ENCODE results near the gene RBM15B. TPM values are rescaled to one million over a fixed set of nuclear protein-coding genes. Genes with fewer than 3 reads are reported as not detected.

The RBM15B gene
- total and polyA plus RNA-seq, 8 donors = 6.4 to 19.0 (median 16.6) TPM

DNA sequence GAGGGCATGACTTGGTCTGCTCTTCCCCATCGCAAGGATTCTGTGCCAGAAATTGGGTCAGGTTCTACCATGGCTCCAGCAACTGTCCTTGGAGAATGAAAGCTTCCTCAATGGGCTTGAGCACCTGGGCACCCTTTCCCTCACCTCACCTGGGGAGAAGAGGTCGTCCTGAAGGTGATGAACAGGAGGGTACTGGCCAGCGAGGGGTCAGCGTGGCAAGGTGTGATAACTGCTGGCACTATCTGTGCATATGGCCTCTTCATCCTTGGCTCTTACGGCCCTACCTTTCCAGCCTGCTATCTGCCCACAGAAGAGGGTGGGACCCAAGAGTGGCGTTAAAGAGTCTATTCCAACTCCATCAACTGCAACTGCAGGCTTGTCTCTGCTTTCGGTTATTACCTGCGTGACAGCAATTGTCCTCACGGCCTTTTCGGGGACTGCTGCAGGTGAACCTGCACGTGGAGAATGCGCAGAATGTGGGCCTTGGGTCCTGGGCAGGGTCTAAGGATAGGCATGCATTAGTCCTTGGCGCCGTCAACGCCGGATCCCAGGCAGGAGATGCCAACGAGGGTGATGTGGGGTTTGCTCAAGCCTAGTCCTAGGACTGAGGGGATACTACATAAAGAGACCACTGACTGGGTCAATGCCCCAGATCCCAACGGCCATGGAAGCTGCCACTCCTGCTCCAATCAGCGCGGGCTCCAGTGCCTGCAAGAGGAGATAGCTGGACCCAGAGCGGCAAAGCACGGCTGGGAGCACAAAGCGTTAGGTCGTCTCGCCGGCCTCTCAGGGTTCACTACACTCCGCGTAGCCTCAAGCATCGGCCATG, 625 bp upstream of the RBM15B start:
- 22 to 24% methylated on average over 29 of the region's 29 CpGs for WGBS, 2 donors
- H3K27ac ChIP-seq = peak overlapping the region; percentile 64 to 80 (median 70)
- FAIRE-seq = no peak
- intact Hi-C loops (cut with DNase I) = loop anchor here in 1 of 3 donors (10.0 kb wide), 1 partner anchor 414 kb away; no protein-coding TSS in a partner anchor
- DNase-seq = peak in 1 of 6 donors; percentile 39
- peaks cover 0 to 21% (median 8%) of the 10 kb centered on the region in 3 donors for H3K36me3 ChIP-seq
- no peaks in the 10 kb centered on the region for H3K9me3 ChIP-seq
- peak in 3 of 4 donors; percentile 1 to 2 (median 1) for ATAC-seq
- TF ChIP-seq, protein P1, sequence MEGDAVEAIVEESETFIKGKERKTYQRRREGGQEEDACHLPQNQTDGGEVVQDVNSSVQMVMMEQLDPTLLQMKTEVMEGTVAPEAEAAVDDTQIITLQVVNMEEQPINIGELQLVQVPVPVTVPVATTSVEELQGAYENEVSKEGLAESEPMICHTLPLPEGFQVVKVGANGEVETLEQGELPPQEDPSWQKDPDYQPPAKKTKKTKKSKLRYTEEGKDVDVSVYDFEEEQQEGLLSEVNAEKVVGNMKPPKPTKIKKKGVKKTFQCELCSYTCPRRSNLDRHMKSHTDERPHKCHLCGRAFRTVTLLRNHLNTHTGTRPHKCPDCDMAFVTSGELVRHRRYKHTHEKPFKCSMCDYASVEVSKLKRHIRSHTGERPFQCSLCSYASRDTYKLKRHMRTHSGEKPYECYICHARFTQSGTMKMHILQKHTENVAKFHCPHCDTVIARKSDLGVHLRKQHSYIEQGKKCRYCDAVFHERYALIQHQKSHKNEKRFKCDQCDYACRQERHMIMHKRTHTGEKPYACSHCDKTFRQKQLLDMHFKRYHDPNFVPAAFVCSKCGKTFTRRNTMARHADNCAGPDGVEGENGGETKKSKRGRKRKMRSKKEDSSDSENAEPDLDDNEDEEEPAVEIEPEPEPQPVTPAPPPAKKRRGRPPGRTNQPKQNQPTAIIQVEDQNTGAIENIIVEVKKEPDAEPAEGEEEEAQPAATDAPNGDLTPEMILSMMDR (IDR thresholded peaks at IDR 0.05) = peak in 2 of 4 donors; percentile 82 to 85
- no peaks in the 10 kb centered on the region for H3K27me3 ChIP-seq
- peaks cover 38 to 62% (median 54%) of the 10 kb centered on the region in 3 donors for H3K4me1 ChIP-seq
- H3K4me3 ChIP-seq = peak overlapping the region in 3 of 4 donors; percentile 63 to 88 (median 79)

- H3K36me3 ChIP-seq = peaks cover 0 to 34% (median 15%) of the 10 kb centered on the region in 3 donors
- 2 to 3% methylated on average over 59 to 115 of the region's 115 CpGs for whole genome bisulfite sequencing, 2 donors
- peaks cover 38 to 59% (median 46%) of the 10 kb centered on the region in 3 donors for H3K4me1 ChIP-seq
- FAIRE-seq (no peak), ATAC-seq (peak in 1 of 4 donors; percentile 18), DNase-seq (peak; percentile 22 to 86 (median 56))
- TF ChIP-seq, protein P1 (IDR thresholded peaks at IDR 0.05) = no peak
- H3K9me3 ChIP-seq = no peaks in the 10 kb centered on the region
- peak overlapping the region; percentile 60 to 88 (median 71) for H3K4me3 ChIP-seq
- H3K27ac ChIP-seq = peak overlapping the region; percentile 69 to 80 (median 72)
- intact Hi-C loops (cut with DNase I) = loop anchor here in 1 of 3 donors (10.0 kb wide), 1 partner anchor 413 kb away; no protein-coding TSS in a partner anchor
- H3K27me3 ChIP-seq = no peaks in the 10 kb centered on the region
These were observed 675 bp downstream of the RBM15B start for GRCh38 chr3:51391566-51392354.

- intact Hi-C loops (cut with DNase I) = loop anchor here in 1 of 3 donors (10.0 kb wide), 1 partner anchor 412 kb away; no protein-coding TSS in a partner anchor
- no peak for FAIRE-seq
- Histone ChIP-seq H3K4me3 (peak overlapping the region; percentile 60 to 88 (median 71)), H3K27ac (peak overlapping the region in 3 of 4 donors; percentile 69 to 80 (median 70)), H3K9me3 (no peaks in the 10 kb centered on the region), H3K36me3 (peaks cover 0 to 40% (median 16%) of the 10 kb centered on the region in 3 donors), H3K4me1 (peaks cover 38 to 52% (median 41%) of the 10 kb centered on the region in 3 donors), H3K27me3 (no peaks in the 10 kb centered on the region)
- DNase-seq = peak in 3 of 6 donors; percentile 38 to 58 (median 46)
- ATAC-seq = no peak
- TF ChIP-seq, protein P1 (IDR thresholded peaks at IDR 0.05) = no peak
- WGBS, 2 donors = 78 to 89% methylated on average over 42 of the region's 42 CpGs
These were observed 1.5 kb downstream of the RBM15B start for GRCh38 chr3:51392355-51393133.

GRCh38 chr3:51393134-51393495, 2.0 kb downstream of the RBM15B start:
- H3K4me1 ChIP-seq = peaks cover 38 to 46% (median 38%) of the 10 kb centered on the region in 3 donors
- no peak overlapping the region for H3K27ac ChIP-seq
- TF ChIP-seq, protein P1 (IDR thresholded peaks at IDR 0.05) = no peak
- peak overlapping the region in 1 of 4 donors; percentile 88 for H3K4me3 ChIP-seq
- ATAC-seq (no peak), FAIRE-seq (no peak), DNase-seq (peak in 1 of 6 donors; percentile 47)
- H3K27me3 ChIP-seq = no peaks in the 10 kb centered on the region
- no peaks in the 10 kb centered on the region for H3K9me3 ChIP-seq
- WGBS, 2 donors = 93 to 94% methylated on average over 17 of the region's 17 CpGs
- peaks cover 0 to 40% (median 16%) of the 10 kb centered on the region in 3 donors for H3K36me3 ChIP-seq
- intact Hi-C loops (cut with DNase I) = loop anchor here in 1 of 3 donors (10.0 kb wide), 1 partner anchor 412 kb away; no protein-coding TSS in a partner anchor

Data from pancreas (tissue), 10 donors.